HUES48 (cell line): ENCODE measurements around the gene RPS15.
A peak's percentile ranks its signal among the peaks of the same experiment; 100 is the strongest.
"Not testable (repeated sequence)": the region's sequence is repeated elsewhere in the genome, so short reads cannot be mapped to it uniquely, and the experiment has no call there.

Experiments used
- H3K27ac ChIP-seq: one replicate; pipeline ENCODE4 v1.7.0; 2013; ENCODE audit warnings: low read depth, low read length, inconsistent platforms
- H3K27me3 ChIP-seq: 2 replicates; pipeline ENCODE4 v1.6.1; 2013; ENCODE audit warnings: mild to moderate bottlenecking, low read length; ENCODE audit not compliant: control insufficient read depth, insufficient read depth
- H3K36me3 ChIP-seq: 2 replicates; pipeline ENCODE4 v1.6.1; 2013; ENCODE audit warnings: low read length; ENCODE audit not compliant: control insufficient read depth, insufficient read depth
- H3K4me1 ChIP-seq: 2 replicates; pipeline ENCODE4 v1.6.1; 2013; ENCODE audit warnings: mild to moderate bottlenecking, low read length; ENCODE audit not compliant: control insufficient read depth, insufficient read depth
- H3K4me3 ChIP-seq: 2 replicates; pipeline ENCODE4 v1.5.1; 2013; ENCODE audit warnings: mild to moderate bottlenecking, low read depth, low read length
- H3K9ac ChIP-seq: 2 replicates; pipeline ENCODE4 v1.6.1; 2013; ENCODE audit warnings: mild to moderate bottlenecking, low read depth, low read length, moderate library complexity
- H3K9me3 ChIP-seq: 2 replicates; pipeline ENCODE4 v1.6.1; 2013; ENCODE audit warnings: low read length; ENCODE audit not compliant: control insufficient read depth, insufficient read depth

RPS15 gene

GRCh38 chr19:1412995-1413800 lies 25.0 kb upstream of the RPS15 start:
- Histone ChIP-seq H3K9ac (no peak overlapping the region), H3K27ac (no peak overlapping the region), H3K27me3 (no peaks in the 10 kb centered on the region), H3K9me3 (no peaks in the 10 kb centered on the region), H3K4me1 (peaks cover 24% of the 10 kb centered on the region), H3K4me3 (no peak overlapping the region), H3K36me3 (peaks cover 51% of the 10 kb centered on the region)

- Histone ChIP-seq H3K9me3 (no peaks in the 10 kb centered on the region), H3K4me3 (peak overlapping the region; percentile 38; the same call in 1 of the 2 replicates), H3K9ac (no peak overlapping the region; the same call in 1 of the 2 replicates), H3K27me3 (no peaks in the 10 kb centered on the region), H3K36me3 (peaks cover 61% of the 10 kb centered on the region), H3K4me1 (peaks cover 18% of the 10 kb centered on the region), H3K27ac (peak overlapping the region; percentile 84)
These were observed 22.0 kb upstream of the RPS15 start for GRCh38 chr19:1416014-1416841.

GRCh38 chr19:1417145-1417544 lies 21.1 kb upstream of the RPS15 start:
- Histone ChIP-seq H3K9me3 (no peaks in the 10 kb centered on the region), H3K27me3 (no peaks in the 10 kb centered on the region), H3K4me3 (no peak overlapping the region), H3K36me3 (peaks cover 69% of the 10 kb centered on the region), H3K27ac (no peak overlapping the region), H3K4me1 (peaks cover 18% of the 10 kb centered on the region), H3K9ac (no peak overlapping the region)

GRCh38 chr19:1417681-1418495 lies 20.3 kb upstream of the RPS15 start:
- Histone ChIP-seq H3K36me3 (peaks cover 70% of the 10 kb centered on the region), H3K27ac (peak overlapping the region; percentile 10), H3K9me3 (no peaks in the 10 kb centered on the region), H3K9ac (no peak overlapping the region), H3K4me1 (peaks cover 18% of the 10 kb centered on the region), H3K4me3 (no peak overlapping the region), H3K27me3 (no peaks in the 10 kb centered on the region)

- Histone ChIP-seq H3K4me3 (no peak overlapping the region), H3K27me3 (no peaks in the 10 kb centered on the region), H3K9me3 (no peaks in the 10 kb centered on the region), H3K27ac (no peak overlapping the region), H3K4me1 (peaks cover 18% of the 10 kb centered on the region), H3K9ac (no peak overlapping the region), H3K36me3 (peaks cover 70% of the 10 kb centered on the region)
These were observed 19.8 kb upstream of the RPS15 start for GRCh38 chr19:1418496-1418775.

- H3K4me3 ChIP-seq: no peak overlapping the region
- H3K4me1 ChIP-seq: peaks cover 18% of the 10 kb centered on the region
- no peak overlapping the region for H3K27ac ChIP-seq
- H3K9me3 ChIP-seq: no peaks in the 10 kb centered on the region
- H3K36me3 ChIP-seq: peaks cover 74% of the 10 kb centered on the region
- H3K9ac ChIP-seq: no peak overlapping the region
- no peaks in the 10 kb centered on the region for H3K27me3 ChIP-seq
These were observed 19.1 kb upstream of the RPS15 start for GRCh38 chr19:1418951-1419738.

- H3K9ac ChIP-seq, H3K27ac ChIP-seq, H3K9me3 ChIP-seq, H3K27me3 ChIP-seq, H3K4me3 ChIP-seq: not testable (repeated sequence)
- H3K36me3 ChIP-seq: peaks cover 83% of the 10 kb centered on the region
- H3K4me1 ChIP-seq: peaks cover 18% of the 10 kb centered on the region
These were observed 18.1 kb upstream of the RPS15 start for GRCh38 chr19:1420085-1420484.

- Histone ChIP-seq H3K4me1 (peaks cover 16% of the 10 kb centered on the region), H3K9me3 (no peaks in the 10 kb centered on the region), H3K27me3 (no peaks in the 10 kb centered on the region), H3K9ac (no peak overlapping the region), H3K27ac (no peak overlapping the region), H3K36me3 (peaks cover 88% of the 10 kb centered on the region), H3K4me3 (no peak overlapping the region)
These were observed 17.6 kb upstream of the RPS15 start for GRCh38 chr19:1420590-1420989.

- Histone ChIP-seq H3K27me3 (no peaks in the 10 kb centered on the region), H3K9me3 (no peaks in the 10 kb centered on the region), H3K36me3 (peaks cover 93% of the 10 kb centered on the region), H3K4me3 (no peak overlapping the region), H3K4me1 (peaks cover 8% of the 10 kb centered on the region), H3K27ac (no peak overlapping the region), H3K9ac (no peak overlapping the region)
These were observed 16.8 kb upstream of the RPS15 start for GRCh38 chr19:1421218-1421957.

- H3K4me3 ChIP-seq: no peak overlapping the region
- H3K36me3 ChIP-seq: peaks cover 95% of the 10 kb centered on the region
- no peak overlapping the region for H3K9ac ChIP-seq
- no peaks in the 10 kb centered on the region for H3K27me3 ChIP-seq
- peaks cover 2% of the 10 kb centered on the region; the same call in 1 of the 2 replicates for H3K4me1 ChIP-seq
- no peak overlapping the region for H3K27ac ChIP-seq
- H3K9me3 ChIP-seq: no peaks in the 10 kb centered on the region
These were observed 16.3 kb upstream of the RPS15 start for GRCh38 chr19:1421958-1422305.
